H9 (cell line): ENCODE data around the gene MYO10. TPM values are rescaled to one million over a fixed set of nuclear protein-coding genes. Genes with fewer than 3 reads are reported as not detected.

ENCODE experiments used
- DNase-seq: peaks from one replicate; pipeline ENCODE4 v3.0.0-alpha.2; 2017
- H2AFZ ChIP-seq: one replicate; pipeline ENCODE4 v1.6.1; 2013; ENCODE audit warnings: mild to moderate bottlenecking, low read length, control low read depth, moderate library complexity
- H2AK5ac ChIP-seq: 2 replicates; pipeline ENCODE4 v1.6.1; 2013; ENCODE audit warnings: low read length, control low read depth, mixed read lengths; ENCODE audit not compliant: insufficient read length
- H2BK120ac ChIP-seq: one replicate; pipeline ENCODE4 v1.6.1; 2013; ENCODE audit warnings: low read depth, mild to moderate bottlenecking, low read length, control low read depth, inconsistent platforms; ENCODE audit not compliant: poor library complexity, severe bottlenecking
- H2BK12ac ChIP-seq: 2 replicates; pipeline ENCODE4 v1.6.1; 2013; ENCODE audit warnings: low read length, control low read depth, mixed read lengths, low read depth; ENCODE audit not compliant: insufficient read length
- H2BK15ac ChIP-seq: 2 replicates; pipeline ENCODE4 v1.6.1; 2013; ENCODE audit warnings: low read depth, low read length, control low read depth
- H2BK20ac ChIP-seq: one replicate; pipeline ENCODE4 v1.6.1; 2013; ENCODE audit warnings: low read depth, mild to moderate bottlenecking, low read length, control low read depth, inconsistent platforms; ENCODE audit not compliant: poor library complexity, severe bottlenecking
- H2BK5ac ChIP-seq: 2 replicates; pipeline ENCODE4 v1.6.1; 2013; ENCODE audit warnings: low read length, control low read depth, mixed read lengths; ENCODE audit not compliant: insufficient read length
- H3K14ac ChIP-seq: 2 replicates; pipeline ENCODE4 v1.6.1; 2013; ENCODE audit warnings: low read length, control low read depth; ENCODE audit not compliant: insufficient read depth
- H3K18ac ChIP-seq: 2 replicates; pipeline ENCODE4 v1.6.1; 2013; ENCODE audit warnings: low read depth, mild to moderate bottlenecking, mixed read lengths, low read length, control low read depth; ENCODE audit not compliant: insufficient read length
- H3K23ac ChIP-seq: 2 replicates; pipeline ENCODE4 v1.6.1; 2013; ENCODE audit warnings: low read length, control low read depth, mixed read lengths, low read depth; ENCODE audit not compliant: insufficient read length
- H3K23me2 ChIP-seq: 2 replicates; pipeline ENCODE4 v1.6.1; 2013; ENCODE audit warnings: low read depth, mild to moderate bottlenecking, mixed read lengths, low read length, control low read depth; ENCODE audit not compliant: insufficient read length, poor library complexity, severe bottlenecking
- H3K27ac ChIP-seq: 2 replicates; pipeline ENCODE4 v1.5.1; 2013; ENCODE audit warnings: low read length, control low read depth, mixed read lengths, low read depth; ENCODE audit not compliant: insufficient read length
- H3K27me3 ChIP-seq: 2 replicates; pipeline ENCODE4 v1.6.1; 2013; ENCODE audit warnings: low read length, control low read depth, inconsistent platforms; ENCODE audit not compliant: insufficient read depth
- H3K4ac ChIP-seq: 2 replicates; pipeline ENCODE4 v1.6.1; 2013; ENCODE audit warnings: low read depth, mild to moderate bottlenecking, control low read depth, inconsistent platforms, low read length, moderate library complexity
- H3K4me1 ChIP-seq: 2 replicates; pipeline ENCODE4 v1.6.1; 2013; ENCODE audit warnings: low read length, control low read depth, inconsistent platforms; ENCODE audit not compliant: insufficient read depth
- H3K4me2 ChIP-seq: 2 replicates; pipeline ENCODE4 v1.6.1; 2013; ENCODE audit warnings: low read length, control low read depth, mixed read lengths; ENCODE audit not compliant: insufficient read length, insufficient read depth
- H3K56ac ChIP-seq: 2 replicates; pipeline ENCODE4 v1.6.1; 2013; ENCODE audit warnings: low read depth, mild to moderate bottlenecking, mixed read lengths, low read length, control low read depth; ENCODE audit not compliant: insufficient read length
- H3K79me1 ChIP-seq: 2 replicates; pipeline ENCODE4 v1.6.1; 2013; ENCODE audit warnings: low read depth, mild to moderate bottlenecking, moderate library complexity, low read length, control low read depth, inconsistent platforms; ENCODE audit not compliant: insufficient read depth, poor library complexity, severe bottlenecking
- H3K79me2 ChIP-seq: 2 replicates; pipeline ENCODE4 v1.6.1; 2013; ENCODE audit warnings: low read length, control low read depth, inconsistent platforms; ENCODE audit not compliant: insufficient read depth
- H3K9ac ChIP-seq: 2 replicates; pipeline ENCODE4 v1.6.1; 2013; ENCODE audit warnings: low read length, control low read depth, mixed read lengths; ENCODE audit not compliant: insufficient read length; ENCODE audit errors: extremely low read depth
- H3K9me3 ChIP-seq: one replicate; pipeline ENCODE4 v1.6.1; 2013; ENCODE audit warnings: low read depth, low read length, inconsistent platforms; ENCODE audit not compliant: control insufficient read depth
- H3T11ph ChIP-seq: one replicate; pipeline ENCODE4 v1.6.1; 2013; ENCODE audit warnings: mild to moderate bottlenecking, low read length, control low read depth, inconsistent platforms
- H4K20me1 ChIP-seq: one replicate; pipeline ENCODE4 v1.6.1; 2013; ENCODE audit not compliant: control insufficient read depth, insufficient read length, insufficient read depth
- H4K5ac ChIP-seq: 2 replicates; pipeline ENCODE4 v1.6.1; 2013; ENCODE audit warnings: low read depth, mild to moderate bottlenecking, mixed read lengths, low read length, control low read depth; ENCODE audit not compliant: insufficient read length
- H4K8ac ChIP-seq: replicated peaks from 2 replicates; pipeline ENCODE4 v1.6.1; 2013; ENCODE audit warnings: low read length, control low read depth, mixed read lengths, low read depth; ENCODE audit not compliant: insufficient read length
- H4K91ac ChIP-seq: 2 replicates; pipeline ENCODE4 v1.6.1; 2013; ENCODE audit warnings: low read depth, mild to moderate bottlenecking, moderate library complexity, mixed read lengths, low read length, control low read depth; ENCODE audit not compliant: insufficient read length
- H3K27ac Mint-ChIP-seq, 3 experiments: 2 replicates in 2 of 3; 3 replicates in 1 of 3; pipeline ENCODE4 v1.8.0; 2020 to 2021; ENCODE audit warnings: mixed read lengths in 3 of 3, mild to moderate bottlenecking in 1 of 3, moderate library complexity in 1 of 3
- H3K27me3 Mint-ChIP-seq: 2 replicates; pipeline ENCODE4 v1.8.0; 2021; ENCODE audit warnings: low read depth, mild to moderate bottlenecking, moderate library complexity, mixed read lengths
- H3K36me3 Mint-ChIP-seq, 3 experiments: 2 replicates in 2 of 3; 3 replicates in 1 of 3; pipeline ENCODE4 v1.8.0; 2020 to 2021; ENCODE audit warnings: low read depth in 3 of 3, mixed read lengths in 3 of 3; ENCODE audit not compliant: insufficient read depth in 1 of 3
- H3K4me1 Mint-ChIP-seq, 2 experiments: 2 replicates each; pipeline ENCODE4 v1.8.0; 2020; ENCODE audit warnings: mixed read lengths in 2 of 2
- H3K4me3 Mint-ChIP-seq, 2 experiments: 2 replicates in 1 of 2; 3 replicates in 1 of 2; pipeline ENCODE4 v1.8.0; 2020 to 2021; ENCODE audit warnings: mild to moderate bottlenecking in 2 of 2, mixed read lengths in 2 of 2, moderate library complexity in 1 of 2
- H3K9me3 Mint-ChIP-seq, 2 experiments: 2 replicates in 1 of 2; 3 replicates in 1 of 2; pipeline ENCODE4 v1.8.0; 2020; ENCODE audit warnings: mild to moderate bottlenecking in 2 of 2, mixed read lengths in 2 of 2, moderate library complexity in 1 of 2
- WGBS: extraction: QIAGEN DNeasy Blood & Tissue Kit; methylation state at CpG from one replicate; pipeline ENCODE4 v1.1.7; 2013; ENCODE audit warnings: missing lambda C conversion rate, low lambda C conversion rate, mixed read lengths; ENCODE audit not compliant: insufficient read length; ENCODE audit errors: extremely low coverage; 5-methylcytosine and 5-hydroxymethylcytosine counted together
- total RNA-seq: library from RNA; stranded (reverse); gene quantifications from 2 replicates; pipeline ENCODE4 v1.2.1, GENCODE V29; 2021
- TF ChIP-seq, protein P1 (sequence below): fragments of 200-600 bp; sonication (generic); conservative IDR thresholded peaks from 3 replicates; pipeline ENCODE4 v1.8.0; 2021; ENCODE audit warnings: antibody characterized with exemption, mild to moderate bottlenecking

MYO10 gene
- total RNA-seq, 1 experiment from 2014 or later = 127 TPM

DNA sequence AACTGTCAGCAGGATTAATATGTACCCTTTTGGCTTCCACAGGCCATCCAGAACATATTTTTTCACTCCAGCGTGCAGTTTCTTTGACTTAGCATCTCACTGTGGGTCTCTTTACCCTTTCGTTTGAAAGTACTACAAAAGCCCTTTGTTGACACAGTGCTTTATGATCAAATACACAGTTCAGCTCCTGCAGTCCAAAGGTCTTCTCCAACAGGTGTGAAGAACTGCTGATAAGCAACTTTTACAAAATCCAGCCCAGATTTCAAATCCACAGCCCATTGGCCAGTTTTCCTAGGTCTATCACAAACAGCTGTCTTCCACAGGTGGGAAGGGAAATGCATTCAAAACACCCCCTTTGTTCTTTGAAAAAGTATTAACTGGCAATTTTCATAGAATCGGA lies 54.8 kb downstream of the MYO10 start:
- Histone ChIP-seq H2BK15ac (no peak overlapping the region), H2BK120ac (no peak overlapping the region), H3K23me2 (no peaks in the 10 kb centered on the region), H2AFZ (no peak overlapping the region), H4K91ac (no peak overlapping the region), H3T11ph (no peak overlapping the region), H2BK20ac (no peak overlapping the region), H3K23ac (no peak overlapping the region), H2BK12ac (no peak overlapping the region), H4K8ac (no peak overlapping the region), H3K4me2 (no peak overlapping the region), H3K27ac (no peak overlapping the region), H3K18ac (no peak overlapping the region), H3K79me2 (peaks cover 5% of the 10 kb centered on the region), H2BK5ac (no peak overlapping the region), H2AK5ac (no peak overlapping the region), H3K9me3 (no peaks in the 10 kb centered on the region), H4K5ac (no peak overlapping the region), H4K20me1 (no peaks in the 10 kb centered on the region), H3K27me3 (no peaks in the 10 kb centered on the region), H3K4me1 (no peaks in the 10 kb centered on the region; the same call in none of the 2 replicates), H3K4ac (no peak overlapping the region), H3K79me1 (peaks cover 2% of the 10 kb centered on the region), H3K14ac (no peak overlapping the region), H3K56ac (no peak overlapping the region), H3K9ac (no peak overlapping the region)
- TF ChIP-seq, protein P1, sequence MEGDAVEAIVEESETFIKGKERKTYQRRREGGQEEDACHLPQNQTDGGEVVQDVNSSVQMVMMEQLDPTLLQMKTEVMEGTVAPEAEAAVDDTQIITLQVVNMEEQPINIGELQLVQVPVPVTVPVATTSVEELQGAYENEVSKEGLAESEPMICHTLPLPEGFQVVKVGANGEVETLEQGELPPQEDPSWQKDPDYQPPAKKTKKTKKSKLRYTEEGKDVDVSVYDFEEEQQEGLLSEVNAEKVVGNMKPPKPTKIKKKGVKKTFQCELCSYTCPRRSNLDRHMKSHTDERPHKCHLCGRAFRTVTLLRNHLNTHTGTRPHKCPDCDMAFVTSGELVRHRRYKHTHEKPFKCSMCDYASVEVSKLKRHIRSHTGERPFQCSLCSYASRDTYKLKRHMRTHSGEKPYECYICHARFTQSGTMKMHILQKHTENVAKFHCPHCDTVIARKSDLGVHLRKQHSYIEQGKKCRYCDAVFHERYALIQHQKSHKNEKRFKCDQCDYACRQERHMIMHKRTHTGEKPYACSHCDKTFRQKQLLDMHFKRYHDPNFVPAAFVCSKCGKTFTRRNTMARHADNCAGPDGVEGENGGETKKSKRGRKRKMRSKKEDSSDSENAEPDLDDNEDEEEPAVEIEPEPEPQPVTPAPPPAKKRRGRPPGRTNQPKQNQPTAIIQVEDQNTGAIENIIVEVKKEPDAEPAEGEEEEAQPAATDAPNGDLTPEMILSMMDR = no peak
- no peak overlapping the region for H3K4me3 Mint-ChIP-seq
- peaks cover 6 to 12% (median 6%) of the 10 kb centered on the region in 3 experiments; a peak in 5 of 7 replicates for H3K36me3 Mint-ChIP-seq
- no peaks in the 10 kb centered on the region for H3K27me3 Mint-ChIP-seq
- WGBS = no CpG with 5 or more reads among the region's 3 CpGs
- H3K27ac Mint-ChIP-seq = no peak overlapping the region; a peak in 1 of 7 replicates
- DNase-seq = no peak
- peaks cover 35 to 46% of the 10 kb centered on the region in 2 experiments for H3K4me1 Mint-ChIP-seq
- no peaks in the 10 kb centered on the region for H3K9me3 Mint-ChIP-seq
